GM21717 (cell line): Measurements from ENCODE around the gene VSNL1.
"Not testable (repeated sequence)": the region's sequence is repeated elsewhere in the genome, so short reads cannot be mapped to it uniquely, and the experiment has no call there.

Source experiments
- ATAC-seq: cut with Tn5 transposase; IDR thresholded peaks from one replicate; pipeline ENCODE4 v1.9.1; 2021; ENCODE audit warnings: mild to moderate bottlenecking, moderate library complexity; ENCODE audit not compliant: unreplicated experiment

VSNL1 gene

GRCh38 chr2:17541531-17541950 lies 1.0 kb downstream of the VSNL1 start:
- no peak for ATAC-seq

- ATAC-seq, result no peak
Measured at GRCh38 chr2:17542471-17542870, 2.0 kb downstream of the VSNL1 start.

GRCh38 chr2:17543131-17543660 lies 2.7 kb downstream of the VSNL1 start:
- ATAC-seq, result no peak

DNA sequence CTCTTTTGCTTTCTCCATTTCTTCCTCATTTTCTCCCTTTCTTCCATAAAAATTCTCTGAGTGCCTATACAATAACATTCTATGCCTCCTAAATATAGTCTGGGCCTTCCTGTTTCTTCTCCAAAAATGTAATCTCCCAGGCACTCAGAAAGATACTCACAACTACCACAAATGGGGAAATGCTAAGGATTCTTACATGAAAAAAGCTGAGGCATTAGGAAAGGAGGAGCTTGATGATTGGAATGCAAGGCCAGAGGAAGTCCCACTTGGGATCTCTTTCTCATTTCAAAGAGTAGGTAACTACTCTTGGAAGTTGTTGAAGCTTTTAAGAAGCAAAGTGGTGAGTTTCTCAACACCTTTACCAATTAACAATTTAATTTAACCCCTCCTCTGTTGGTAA lies 3.4 kb downstream of the VSNL1 start:
- ATAC-seq, result no peak

DNA sequence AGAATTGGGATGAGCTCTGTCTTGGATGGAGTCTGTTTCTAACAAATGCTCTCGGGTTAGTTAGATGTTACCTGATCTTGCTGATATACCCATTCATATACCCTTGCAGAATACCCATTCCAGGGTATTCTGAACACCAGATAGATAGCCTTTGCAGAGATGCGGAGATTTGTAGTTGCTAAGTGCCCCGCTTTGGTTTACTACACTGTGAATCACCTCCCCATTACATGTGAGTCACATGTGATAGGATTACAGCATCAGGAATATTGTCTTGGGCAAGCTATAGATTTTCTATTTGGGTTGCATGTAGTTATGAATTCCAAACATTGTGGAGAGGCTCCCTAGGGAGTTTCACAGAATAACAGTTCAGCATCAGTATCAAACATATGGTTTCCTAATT lies 3.8 kb downstream of the VSNL1 start:
- ATAC-seq, result no peak

DNA sequence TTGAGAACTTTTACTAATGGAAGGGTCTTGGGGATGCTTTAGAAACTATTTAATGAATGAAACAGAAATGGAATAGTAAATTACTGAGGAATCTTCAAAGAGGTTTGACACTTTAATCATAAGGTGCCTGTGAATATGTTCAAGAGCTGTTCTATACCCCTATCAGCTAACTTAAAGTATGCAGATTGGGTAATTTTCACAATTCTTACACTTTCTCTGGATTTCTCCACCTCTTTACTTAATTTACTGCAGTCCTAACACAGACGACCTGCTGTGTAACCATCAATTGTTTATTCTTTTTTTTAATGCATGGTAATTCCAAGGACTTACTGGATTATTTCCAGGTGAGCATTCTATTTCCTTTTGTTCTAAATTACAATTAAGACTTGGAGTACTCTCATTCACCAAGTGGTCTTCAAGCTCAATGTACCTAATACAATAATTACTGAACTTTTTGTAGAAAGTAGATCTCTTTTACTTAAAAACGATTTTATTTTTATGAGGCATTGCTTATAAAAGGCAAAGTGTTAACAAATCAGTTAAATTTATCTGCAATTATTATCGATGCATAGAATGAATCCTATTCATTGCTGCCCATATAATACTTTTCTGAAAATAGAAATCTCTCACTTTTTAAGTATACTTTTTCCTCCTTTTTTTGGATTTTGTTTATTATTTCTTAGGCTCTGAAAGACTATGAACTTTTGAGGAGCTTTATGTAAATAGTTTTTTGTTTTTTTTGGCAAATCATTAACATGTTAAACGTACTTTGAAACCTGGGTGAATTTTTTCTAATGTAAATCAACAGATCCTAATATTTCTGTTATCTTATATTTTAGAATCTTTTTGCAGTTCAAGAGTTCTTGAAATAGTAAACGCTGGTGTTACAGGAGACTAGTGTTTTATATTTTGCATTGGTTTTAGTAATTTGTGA lies 5.5 kb downstream of the VSNL1 start:
- ATAC-seq, result no peak

DNA sequence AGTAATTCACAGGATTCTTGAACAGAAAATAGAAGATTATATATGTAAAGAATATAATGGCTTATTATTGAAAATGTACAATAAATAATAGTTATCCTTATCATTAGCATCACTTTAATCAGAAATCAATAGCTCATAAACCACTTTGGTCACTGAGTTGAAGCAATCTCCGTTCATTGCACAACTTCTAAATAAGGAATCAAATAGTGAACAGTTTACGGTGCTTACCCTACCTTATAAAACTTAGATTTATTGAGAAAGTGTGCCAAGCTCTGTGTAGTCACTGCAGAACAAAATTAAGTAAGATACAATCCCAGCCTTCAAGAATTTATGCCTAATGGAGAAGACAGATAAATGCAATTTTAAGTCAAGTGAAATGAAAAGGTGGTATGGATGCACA lies 6.7 kb downstream of the VSNL1 start:
- ATAC-seq, result no peak

- ATAC-seq, result no peak
Measured at GRCh38 chr2:17547737-17548136, 7.2 kb downstream of the VSNL1 start.

- ATAC-seq, result no peak
Measured at GRCh38 chr2:17550907-17551306, 10.4 kb downstream of the VSNL1 start.

GRCh38 chr2:17555150-17555549 lies 14.7 kb downstream of the VSNL1 start:
- ATAC-seq, result no peak

GRCh38 chr2:17557596-17557995 lies 17.1 kb downstream of the VSNL1 start:
- no peak for ATAC-seq

GRCh38 chr2:17558053-17558452 lies 17.6 kb downstream of the VSNL1 start:
- no peak for ATAC-seq

GRCh38 chr2:17558878-17559277 lies 18.4 kb downstream of the VSNL1 start:
- ATAC-seq, result no peak

GRCh38 chr2:17565726-17566125 lies 25.2 kb downstream of the VSNL1 start:
- not testable (repeated sequence) for ATAC-seq

DNA sequence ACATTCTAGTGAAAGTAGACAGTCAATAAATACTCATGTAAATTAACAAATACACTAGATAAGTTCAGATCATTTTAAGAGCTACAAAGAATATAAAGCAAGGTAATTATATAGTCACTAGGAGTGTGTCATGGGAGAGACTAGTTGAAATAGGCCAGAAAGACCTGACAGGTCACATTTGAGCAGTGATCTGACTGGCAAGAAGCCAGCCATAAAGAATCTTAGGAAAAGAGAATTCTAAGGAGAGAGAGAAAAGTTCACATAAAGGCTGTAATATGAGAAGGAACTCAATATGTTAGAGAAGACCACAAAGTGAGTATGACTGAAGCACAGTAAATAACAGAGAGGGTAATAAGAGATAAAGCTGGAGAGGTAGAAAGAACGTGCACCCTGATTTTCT lies 31.2 kb downstream of the VSNL1 start:
- no peak for ATAC-seq

DNA sequence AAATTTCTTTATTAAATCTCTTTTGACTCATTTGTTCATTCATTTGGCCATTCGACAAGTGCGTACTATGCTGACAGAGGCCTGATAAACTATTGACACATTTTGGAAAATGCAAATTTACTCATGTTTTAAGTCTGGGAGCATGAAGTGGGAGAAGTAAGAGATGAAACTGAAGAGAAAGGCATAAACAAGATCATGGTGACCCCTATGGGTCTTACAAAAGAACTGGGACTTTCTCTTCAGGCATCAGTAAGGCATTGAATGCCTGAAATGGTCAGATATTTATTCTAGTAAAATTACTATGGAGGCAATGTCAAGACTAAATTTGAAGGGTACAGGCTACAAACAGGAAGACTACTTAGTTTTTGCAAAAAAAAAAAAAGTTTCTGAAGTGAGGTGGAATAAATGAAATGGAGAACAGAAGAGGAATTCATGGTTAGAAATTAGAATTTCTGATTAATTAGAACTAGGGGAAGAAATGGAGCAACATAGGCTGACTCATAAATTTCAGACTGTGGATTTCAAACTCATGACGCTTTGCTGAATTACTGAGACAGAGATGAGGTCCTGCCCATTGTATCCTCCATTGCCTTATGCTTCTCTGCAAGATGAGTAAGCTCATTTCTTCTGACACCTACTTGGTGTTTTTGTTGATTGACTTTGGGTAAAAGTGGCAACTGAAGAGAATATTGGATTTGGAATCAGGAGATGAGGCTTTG lies 32.7 kb downstream of the VSNL1 start:
- no peak for ATAC-seq

DNA sequence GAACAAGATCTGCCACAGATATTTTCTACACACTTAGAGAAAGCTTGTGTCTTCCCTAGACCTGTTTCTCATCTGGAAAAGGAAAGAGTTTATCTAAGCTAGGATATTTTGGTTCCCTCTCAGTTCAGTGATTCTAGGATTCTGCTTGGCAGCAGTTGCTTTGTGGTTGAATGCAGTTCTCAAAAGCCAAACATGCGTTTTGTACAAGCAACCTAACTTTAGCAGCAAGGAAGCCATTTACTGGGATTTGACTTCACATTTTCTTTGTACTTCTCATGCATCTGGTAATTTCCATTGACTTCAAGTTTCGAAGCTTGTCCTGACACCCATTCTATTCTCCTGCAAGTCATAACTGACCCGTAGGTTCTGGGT lies 33.3 kb downstream of the VSNL1 start:
- ATAC-seq, result no peak

GRCh38 chr2:17574406-17575073 lies 34.0 kb downstream of the VSNL1 start:
- ATAC-seq, result no peak

DNA sequence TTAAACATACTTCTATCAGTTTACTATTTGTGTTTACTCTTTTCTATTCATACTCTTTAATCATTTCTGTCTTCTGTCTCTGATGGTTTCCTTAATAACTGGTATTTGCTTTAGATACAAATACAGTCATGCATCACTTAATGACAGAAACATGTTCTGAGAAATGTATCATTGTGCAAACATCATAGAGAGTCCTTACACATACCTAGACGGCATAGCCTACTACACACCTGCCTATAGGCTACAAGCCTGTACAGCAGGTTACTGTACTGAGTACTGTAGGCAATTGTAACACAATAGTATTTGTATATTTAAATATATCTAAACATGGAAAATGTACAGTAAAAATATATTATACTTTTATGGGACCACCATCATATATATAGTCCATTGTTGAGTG lies 36.3 kb downstream of the VSNL1 start:
- no peak for ATAC-seq

- peak; percentile 92 for ATAC-seq
Measured at GRCh38 chr2:17578466-17578928, 38.0 kb downstream of the VSNL1 start.

DNA sequence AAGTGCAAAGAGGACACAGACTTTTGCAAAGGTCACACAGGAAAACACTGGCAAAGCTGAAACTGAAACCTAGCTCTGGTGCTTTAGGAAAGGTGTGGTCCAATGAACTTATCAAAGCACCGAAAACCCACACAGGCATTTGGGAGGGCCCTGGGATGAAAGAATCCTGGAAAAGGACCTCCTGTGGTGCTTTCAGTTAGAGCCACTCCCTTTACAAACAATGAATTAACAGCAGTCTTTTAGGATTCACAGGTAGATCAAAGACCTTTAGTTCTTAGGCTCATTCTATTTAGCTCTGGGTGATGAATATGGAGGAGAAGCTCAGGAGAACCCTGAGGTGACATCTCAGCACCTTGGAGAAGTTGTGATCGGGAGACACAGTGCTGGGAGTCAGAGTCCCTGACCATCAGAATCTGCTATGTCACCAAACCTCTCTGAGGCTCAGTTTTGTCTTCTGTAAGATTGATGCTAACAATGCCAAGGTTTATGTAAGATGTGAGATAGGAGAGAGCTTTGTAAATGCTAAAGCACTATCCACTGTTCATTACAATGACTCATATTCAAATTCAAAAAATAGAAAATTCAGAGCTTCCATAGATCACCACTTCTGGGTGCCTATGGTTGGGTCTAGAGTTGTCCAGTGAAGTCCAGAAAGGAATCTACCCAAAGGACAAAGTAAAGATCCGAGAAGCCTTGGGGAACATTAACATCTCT lies 39.3 kb downstream of the VSNL1 start:
- ATAC-seq, result no peak
